ENCODE measurements around the gene SMYD1.
A peak's percentile ranks its signal among the peaks of the same experiment; 100 is the strongest.

The SMYD1 gene

DNA sequence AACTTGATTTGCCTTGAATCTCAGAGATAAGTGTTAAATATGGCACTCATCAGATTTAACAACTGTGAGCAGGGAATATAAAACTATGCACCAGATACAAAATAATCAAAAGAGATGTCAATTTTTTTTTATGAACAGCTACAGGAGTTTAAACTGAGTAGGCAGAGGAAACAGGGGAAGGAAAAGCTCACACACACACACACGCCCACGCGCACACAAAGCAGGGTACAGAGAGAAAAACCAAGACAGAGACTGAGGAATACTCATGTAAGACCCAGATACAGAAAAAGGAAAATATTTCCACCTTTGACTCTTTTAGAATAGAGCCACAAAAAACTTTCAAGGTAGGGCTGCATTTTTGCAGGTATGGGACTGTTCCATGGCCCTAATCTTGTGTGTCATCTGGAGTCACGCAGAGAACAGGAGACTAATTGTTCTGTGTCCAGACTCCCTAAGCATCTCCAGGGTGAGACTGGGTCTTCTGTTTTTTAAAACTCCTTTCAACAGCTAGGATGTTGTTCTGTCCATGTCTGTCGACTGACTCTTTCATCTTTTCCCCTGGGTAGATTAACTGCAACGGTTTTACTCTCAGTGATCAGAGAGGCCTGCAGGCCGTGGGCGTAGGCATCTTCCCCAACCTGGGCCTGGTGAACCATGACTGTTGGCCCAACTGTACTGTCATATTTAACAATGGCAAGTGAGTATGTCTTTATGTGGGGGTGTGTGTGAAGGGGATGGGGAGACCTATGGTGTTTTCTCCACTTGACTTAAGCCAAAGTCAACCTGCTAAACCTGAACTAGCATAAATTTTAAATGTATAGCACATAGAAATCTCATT is 23.0 kb downstream of the SMYD1 start:
- peak; percentile 53 for DNase-seq

GRCh38 chr2:88091943-88092342 is 24.3 kb downstream of the SMYD1 start:
- DNase-seq = no peak

DNA sequence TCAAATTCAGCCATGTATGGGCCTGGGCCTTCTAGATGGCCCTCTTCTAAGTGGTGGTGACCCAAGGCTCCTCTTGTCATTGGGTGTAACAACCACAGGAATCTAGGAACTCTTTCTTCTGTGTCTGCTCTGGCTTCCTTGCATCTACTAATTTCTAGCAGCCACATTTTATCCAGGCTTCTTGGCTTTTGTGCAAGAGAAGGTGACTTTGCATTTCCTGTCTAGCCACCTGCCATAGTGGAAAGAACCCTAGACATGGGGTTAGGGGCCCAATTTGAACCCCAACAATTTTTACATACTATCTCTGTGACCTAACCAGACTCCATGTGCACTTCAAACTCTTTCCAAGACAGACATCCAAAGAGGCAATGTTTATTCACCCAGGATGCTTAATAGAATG is 25.1 kb downstream of the SMYD1 start:
- no peak for DNase-seq

DNA sequence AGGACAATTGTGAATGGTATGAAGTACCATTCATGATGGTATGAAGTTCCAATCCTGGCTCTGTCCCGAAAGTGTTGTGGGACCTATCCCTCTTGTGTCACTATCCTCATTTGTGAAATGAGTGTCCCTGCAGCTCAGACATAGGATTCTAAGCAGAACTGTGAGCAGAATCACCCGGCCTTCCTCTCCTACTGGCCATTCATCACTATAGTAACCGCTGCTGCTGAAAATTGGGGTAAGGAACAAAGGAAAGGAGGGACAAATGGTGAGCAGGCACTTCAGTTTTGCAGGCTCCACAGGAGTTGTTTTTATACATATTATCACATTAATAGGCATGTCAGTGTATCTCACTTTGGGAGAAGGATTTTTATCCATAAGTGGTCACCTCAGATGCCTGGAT is 27.4 kb downstream of the SMYD1 start:
- no peak for DNase-seq

DNA sequence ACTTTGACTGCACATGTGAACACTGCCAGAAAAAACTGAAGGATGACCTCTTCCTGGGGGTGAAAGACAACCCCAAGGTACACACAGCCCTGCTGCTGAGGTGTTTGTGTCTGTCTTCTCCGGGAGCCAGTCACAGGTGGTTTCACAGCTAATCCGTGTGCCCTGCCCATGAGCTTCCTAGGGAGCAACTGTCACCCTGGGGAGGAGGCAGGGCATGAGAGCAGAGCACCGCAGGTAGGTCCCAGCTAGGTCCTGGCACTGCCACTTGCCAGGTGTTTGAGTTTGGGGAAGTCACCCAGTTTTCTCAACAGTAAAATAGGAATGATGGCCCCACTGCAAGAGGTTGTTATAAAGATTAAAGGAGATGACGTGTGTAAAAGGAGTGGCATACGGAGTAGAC is 29.1 kb downstream of the SMYD1 start:
- DNase-seq = no peak

- no peak for DNase-seq
Observed at GRCh38 chr2:88097192-88097591, 29.6 kb downstream of the SMYD1 start.

DNA sequence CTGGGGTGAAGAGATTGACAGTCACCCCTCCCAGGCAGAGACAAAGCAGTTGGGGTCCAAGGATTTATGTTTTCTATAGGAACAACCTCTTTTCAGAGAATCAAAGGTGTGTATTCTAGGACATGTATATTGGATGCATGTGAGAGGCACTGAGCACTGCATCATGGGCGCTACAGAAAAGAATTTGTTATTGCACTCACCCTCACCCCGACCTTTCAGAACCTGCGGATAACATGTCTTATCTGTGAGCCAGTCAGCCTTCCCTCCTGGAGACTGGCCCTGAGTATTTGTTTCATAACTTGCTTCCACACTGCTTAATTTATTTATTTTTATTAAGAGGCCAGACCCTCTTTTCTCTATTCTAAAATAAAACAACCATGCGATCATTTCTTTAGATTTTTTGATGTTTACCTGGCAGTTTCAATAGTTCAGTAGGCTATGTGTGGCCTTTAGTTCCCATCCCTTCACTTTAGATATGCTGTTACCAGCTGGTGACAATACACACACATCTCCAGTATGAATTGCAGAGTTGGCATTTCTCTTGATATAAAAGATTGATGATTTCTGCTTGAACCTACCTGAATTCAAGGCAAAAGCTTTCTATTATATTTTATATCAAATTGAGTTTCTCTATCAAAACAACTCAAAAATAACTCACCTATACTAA is 30.4 kb downstream of the SMYD1 start:
- no peak for DNase-seq

DNA sequence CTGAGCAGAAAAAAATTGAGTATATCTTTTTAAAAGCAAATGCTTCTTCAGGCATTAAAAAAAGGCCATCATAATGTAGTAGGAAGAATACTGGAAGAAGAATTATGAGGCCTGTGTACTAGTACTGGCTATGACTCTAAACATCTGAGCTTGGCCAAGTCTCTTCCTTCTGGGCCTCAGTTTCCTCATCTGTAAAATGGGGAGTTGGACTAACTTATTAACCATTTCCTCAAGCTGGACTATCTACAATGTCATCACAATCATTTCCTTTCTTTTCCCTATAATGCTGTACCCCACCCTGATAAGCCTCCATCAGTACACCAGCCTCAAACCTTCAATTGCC is 30.9 kb downstream of the SMYD1 start:
- DNase-seq = no peak

GRCh38 chr2:88099798-88100488 is 32.3 kb downstream of the SMYD1 start:
- DNase-seq = no peak

DNA sequence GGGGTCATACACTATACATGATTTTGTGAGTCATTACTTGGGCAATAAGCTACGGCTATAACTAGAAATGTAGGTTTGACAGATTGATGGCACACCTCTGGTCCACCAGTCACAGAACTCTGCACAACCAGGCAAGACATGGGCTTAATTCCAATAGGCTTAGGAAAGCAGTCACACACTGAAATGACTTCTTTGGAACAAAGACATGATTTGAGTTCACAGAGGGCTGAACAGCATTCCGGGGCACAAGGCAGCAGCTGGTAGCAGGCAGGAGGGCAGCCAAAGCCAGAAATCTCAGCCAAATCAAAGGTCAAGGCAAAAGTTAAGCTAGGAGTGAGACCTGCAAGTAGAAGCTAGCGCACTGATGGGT is 32.8 kb downstream of the SMYD1 start:
- DNase-seq = no peak

GRCh38 chr2:88108796-88109195 is 41.2 kb downstream of the SMYD1 start:
- no peak for DNase-seq

DNA sequence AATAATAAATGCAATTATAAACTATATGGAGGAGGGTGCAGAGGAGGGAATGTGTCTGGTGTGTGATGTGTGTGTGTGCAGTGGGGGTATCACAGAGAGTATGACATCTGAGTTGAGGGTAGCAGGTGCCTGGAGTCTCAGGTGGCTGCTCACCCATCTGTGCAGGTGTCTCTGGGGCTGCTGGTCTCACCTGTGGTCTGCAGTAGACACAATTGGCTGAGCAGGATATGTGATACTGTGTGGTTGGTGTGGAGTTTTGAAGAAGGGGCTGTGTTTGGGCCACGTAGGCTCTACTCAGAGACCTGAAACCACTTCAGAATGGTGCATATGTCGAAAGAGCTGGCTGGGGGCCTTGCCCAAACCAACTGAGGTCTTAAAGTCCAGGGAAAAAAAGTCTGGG is 43.2 kb downstream of the SMYD1 start:
- no peak for DNase-seq

GRCh38 chr2:88113069-88113468 is 45.4 kb downstream of the SMYD1 start:
- no peak for DNase-seq

DNA sequence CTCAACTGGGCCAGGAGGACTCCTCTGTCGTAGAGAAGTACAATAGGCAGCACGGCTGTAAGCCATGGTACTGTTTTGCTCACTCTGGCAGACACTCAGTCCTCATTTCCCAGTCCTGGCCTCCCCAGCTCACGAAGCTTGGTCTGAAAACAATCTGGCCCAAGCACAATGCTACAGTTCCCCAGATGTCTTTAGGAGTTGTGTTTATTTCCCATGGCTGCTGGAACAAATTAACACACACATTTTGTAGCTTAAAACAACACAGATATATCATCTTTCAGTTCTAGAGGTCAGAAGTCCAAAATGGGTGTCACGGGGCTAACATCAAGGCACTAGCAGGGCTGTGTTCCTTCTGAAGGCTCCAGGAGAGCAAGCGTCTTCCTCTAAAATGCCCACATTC is 47.3 kb downstream of the SMYD1 start:
- no peak for DNase-seq

DNA sequence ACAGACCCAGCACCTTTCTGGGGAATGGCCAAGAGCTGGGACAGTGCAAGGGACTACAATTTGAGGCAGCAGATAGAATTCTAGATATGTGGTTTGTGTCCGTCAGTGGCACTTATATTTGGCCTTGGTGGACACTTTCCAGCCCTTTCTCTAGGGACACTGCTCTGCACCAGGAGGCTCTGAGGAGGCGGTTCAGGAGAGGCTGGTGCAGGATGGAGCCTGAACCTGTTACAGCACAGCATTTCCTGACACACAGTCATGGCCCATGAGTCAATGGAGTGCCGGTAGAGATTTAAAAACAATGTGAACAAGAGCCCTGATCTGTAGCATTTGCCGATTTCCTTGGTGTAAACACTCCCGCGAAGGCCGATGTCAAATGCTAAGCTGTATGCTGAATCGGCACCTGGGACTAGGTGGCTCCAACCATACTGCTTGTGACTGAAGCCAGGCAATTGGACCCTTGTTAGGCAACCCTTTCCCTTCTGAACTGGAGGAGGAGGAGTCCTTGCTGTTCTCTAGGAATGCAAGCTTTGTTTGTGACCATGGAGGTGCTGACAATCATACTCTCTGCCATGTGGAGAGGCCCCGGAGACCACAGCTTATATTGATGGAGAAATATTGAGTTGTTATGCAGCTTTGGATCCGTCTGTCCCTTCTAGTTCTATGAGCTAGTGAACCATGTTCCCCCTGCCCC is 48.3 kb downstream of the SMYD1 start:
- DNase-seq = no peak

GRCh38 chr2:88116669-88117432 is 49.2 kb downstream of the SMYD1 start:
- no peak for DNase-seq

- no peak for DNase-seq
Observed at GRCh38 chr2:88117973-88118372, 50.3 kb downstream of the SMYD1 start.

- no peak for DNase-seq
Observed at GRCh38 chr2:88121678-88122077, 54.1 kb downstream of the SMYD1 start.

- no peak for DNase-seq
Observed at GRCh38 chr2:88122141-88122884, 54.7 kb downstream of the SMYD1 start.

- no peak for DNase-seq
Observed at GRCh38 chr2:88123164-88123974, 55.7 kb downstream of the SMYD1 start.

Measured in activated naive CD4-positive, alpha-beta T cell treated with anti-CD3 and anti-CD28 coated beads, Interleukin-2, amount 50 U/mL, for 16 hours (primary cell).